Rectal smooth muscle tissue (tissue), 1 donor: ENCODE measurements around the gene PSRC1.

Experiments used
- H3K27ac ChIP-seq: one replicate; pipeline ENCODE4 v1.7.0; 2013; ENCODE audit warnings: low read depth, low read length, inconsistent platforms
- H3K27me3 ChIP-seq: one replicate; pipeline ENCODE4 v1.7.0; 2013; ENCODE audit warnings: low read length; ENCODE audit not compliant: control insufficient read depth, insufficient read depth
- H3K36me3 ChIP-seq: one replicate; pipeline ENCODE4 v1.7.0; 2013; ENCODE audit warnings: low read length; ENCODE audit not compliant: control insufficient read depth, insufficient read depth
- H3K4me1 ChIP-seq: one replicate; pipeline ENCODE4 v1.7.0; 2013; ENCODE audit warnings: low read length; ENCODE audit not compliant: control insufficient read depth, insufficient read depth
- H3K4me3 ChIP-seq: one replicate; pipeline ENCODE4 v1.7.0; 2013; ENCODE audit warnings: low read length
- H3K9ac ChIP-seq: one replicate; pipeline ENCODE4 v1.7.0; 2013; ENCODE audit warnings: low read length

The PSRC1 gene

DNA sequence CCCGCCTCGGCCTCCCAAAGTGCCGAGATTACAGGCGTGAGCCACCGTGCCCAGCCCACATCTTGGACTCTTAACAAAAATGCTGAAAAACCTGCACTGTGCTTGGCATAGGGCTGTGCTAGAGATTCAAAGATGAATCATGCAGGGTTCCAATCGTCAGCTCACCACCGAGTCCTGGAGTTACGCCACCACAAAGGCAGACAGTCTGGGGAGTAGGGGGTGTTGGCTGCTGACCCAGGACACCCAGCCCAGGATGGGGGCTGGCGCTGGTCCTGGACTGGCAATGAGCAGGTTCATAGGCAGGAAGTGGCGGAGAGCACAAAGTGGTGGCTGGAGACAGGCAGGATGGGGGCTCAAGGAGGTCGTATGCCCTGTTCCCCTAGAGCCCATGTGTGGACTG is 16.0 kb downstream of the PSRC1 start:
- Histone ChIP-seq H3K27ac (no peak overlapping the region), H3K36me3 (no peaks in the 10 kb centered on the region), H3K27me3 (no peaks in the 10 kb centered on the region), H3K4me1 (no peaks in the 10 kb centered on the region), H3K4me3 (no peak overlapping the region), H3K9ac (no peak overlapping the region)

DNA sequence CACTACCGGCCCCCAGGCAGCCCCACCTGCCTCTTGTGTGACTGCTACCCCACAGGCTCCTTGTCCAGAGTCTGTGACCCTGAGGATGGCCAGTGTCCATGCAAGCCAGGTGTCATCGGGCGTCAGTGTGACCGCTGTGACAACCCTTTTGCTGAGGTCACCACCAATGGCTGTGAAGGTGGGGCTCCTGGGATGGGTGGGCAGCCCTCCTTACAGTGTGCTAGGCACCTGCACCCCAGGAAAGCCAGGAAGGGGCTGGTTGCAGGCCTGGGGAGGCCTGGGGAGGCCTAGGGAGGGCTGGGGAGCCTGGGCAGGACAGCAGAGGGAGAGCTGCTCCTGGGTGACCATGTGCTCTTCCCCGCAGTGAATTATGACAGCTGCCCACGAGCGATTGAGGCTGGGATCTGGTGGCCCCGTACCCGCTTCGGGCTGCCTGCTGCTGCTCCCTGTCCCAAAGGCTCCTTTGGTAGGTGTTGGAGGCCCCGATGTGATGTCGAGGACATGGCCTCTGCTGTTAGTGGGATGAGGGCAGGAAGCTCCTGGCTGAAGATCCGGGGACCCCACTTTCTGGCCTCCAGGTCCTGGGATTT is 17.1 kb downstream of the PSRC1 start:
- Histone ChIP-seq H3K36me3 (no peaks in the 10 kb centered on the region), H3K4me1 (no peaks in the 10 kb centered on the region), H3K27me3 (no peaks in the 10 kb centered on the region), H3K27ac (no peak overlapping the region), H3K4me3 (no peak overlapping the region), H3K9ac (no peak overlapping the region)

DNA sequence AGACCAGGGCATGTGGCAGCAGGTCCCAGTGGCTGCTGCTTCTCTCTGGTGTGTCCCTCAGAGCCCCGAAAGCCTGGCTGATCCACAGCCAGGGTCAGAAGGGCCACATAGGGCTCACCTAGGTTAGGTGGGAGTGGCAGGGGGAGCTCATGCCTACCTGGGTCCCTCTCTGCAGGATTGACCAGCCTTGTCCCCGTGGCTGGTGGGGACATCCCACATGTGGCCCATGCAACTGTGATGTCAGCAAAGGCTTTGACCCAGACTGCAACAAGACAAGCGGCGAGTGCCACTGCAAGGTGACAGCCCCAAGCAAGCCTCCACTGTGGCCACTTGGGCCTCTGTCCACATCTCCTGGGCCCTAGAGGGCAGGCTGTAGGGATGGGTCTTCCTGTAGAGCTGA is 17.9 kb downstream of the PSRC1 start:
- H3K4me1 ChIP-seq, result no peaks in the 10 kb centered on the region
- no peak overlapping the region for H3K9ac ChIP-seq

DNA sequence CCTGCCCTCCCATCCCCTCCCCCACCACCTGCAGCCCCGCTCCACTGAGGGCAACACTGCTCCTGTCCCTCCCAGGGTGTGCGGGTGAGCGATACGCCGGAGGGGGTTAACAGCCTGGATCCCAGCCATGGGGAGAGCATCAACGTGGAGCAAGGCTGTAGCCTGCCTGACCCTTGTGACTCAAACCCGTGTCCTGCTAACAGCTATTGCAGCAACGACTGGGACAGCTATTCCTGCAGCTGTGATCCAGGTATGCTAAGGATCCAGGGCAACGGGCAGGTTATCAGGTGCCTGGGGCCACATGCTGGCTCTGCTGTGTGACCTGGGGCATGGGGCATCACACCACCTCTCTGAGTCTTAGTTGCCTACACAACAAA is 18.6 kb downstream of the PSRC1 start:
- Histone ChIP-seq H3K4me3 (no peak overlapping the region), H3K36me3 (no peaks in the 10 kb centered on the region), H3K27ac (no peak overlapping the region), H3K27me3 (no peaks in the 10 kb centered on the region), H3K9ac (no peak overlapping the region), H3K4me1 (no peaks in the 10 kb centered on the region)

More for the DNA sequence above, 17.9 kb downstream of the PSRC1 start:
- H3K27me3 ChIP-seq, result no peaks in the 10 kb centered on the region
- no peak overlapping the region for H3K27ac ChIP-seq
- H3K4me3 ChIP-seq, result no peak overlapping the region
- no peaks in the 10 kb centered on the region for H3K36me3 ChIP-seq

DNA sequence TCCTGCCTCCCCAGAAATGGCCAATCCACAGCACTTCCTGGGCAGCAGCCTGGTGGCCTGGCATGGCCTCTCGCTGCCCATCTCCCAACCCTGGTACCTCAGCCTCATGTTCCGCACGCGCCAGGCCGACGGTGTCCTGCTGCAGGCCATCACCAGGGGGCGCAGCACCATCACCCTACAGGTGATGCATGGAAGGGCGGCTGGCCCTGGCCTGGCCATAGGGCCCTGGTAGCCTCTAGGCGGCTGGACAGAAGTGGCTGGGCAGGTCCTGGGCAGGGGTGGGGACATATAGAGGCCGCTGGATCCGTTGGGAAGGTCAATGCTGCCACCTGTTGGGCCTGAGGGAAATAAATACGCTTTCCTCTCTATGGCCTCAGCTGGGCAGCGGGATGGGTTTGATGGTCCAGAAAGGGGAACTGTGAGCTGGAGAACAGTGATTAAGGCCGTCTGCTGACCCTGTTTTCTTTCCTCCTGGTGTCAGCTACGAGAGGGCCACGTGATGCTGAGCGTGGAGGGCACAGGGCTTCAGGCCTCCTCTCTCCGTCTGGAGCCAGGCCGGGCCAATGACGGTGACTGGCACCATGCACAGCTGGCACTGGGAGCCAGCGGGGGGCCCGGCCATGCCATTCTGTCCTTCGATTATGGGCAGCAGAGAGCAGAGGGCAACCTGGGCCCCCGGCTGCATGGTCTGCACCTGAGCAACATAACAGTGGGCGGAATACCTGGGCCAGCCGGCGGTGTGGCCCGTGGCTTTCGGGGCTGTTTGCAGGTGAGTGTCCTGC is 19.2 kb downstream of the PSRC1 start:
- Histone ChIP-seq H3K27ac (no peak overlapping the region), H3K36me3 (no peaks in the 10 kb centered on the region), H3K4me3 (no peak overlapping the region), H3K9ac (no peak overlapping the region), H3K27me3 (no peaks in the 10 kb centered on the region), H3K4me1 (no peaks in the 10 kb centered on the region)

DNA sequence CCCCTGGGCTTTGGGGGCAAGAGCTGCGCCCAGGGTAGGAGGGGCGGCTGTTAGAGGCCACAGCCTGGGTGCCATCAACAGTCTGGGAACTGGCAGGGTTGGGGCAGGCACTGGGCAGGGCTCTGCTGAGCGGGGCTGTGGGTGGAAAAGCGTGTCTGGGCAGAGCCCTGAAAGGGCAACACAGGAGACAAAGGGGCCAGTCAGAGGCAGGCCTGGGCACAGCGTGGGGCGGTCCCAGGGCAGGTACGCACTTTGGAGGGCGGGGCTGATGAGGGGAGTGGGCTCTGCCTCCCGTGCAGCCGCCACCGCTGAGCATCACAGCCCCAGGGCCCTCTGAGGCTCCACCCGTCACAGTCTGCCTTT is 19.7 kb downstream of the PSRC1 start:
- Histone ChIP-seq H3K9ac (no peak overlapping the region), H3K27me3 (no peaks in the 10 kb centered on the region), H3K36me3 (no peaks in the 10 kb centered on the region), H3K27ac (no peak overlapping the region), H3K4me1 (no peaks in the 10 kb centered on the region), H3K4me3 (no peak overlapping the region)

DNA sequence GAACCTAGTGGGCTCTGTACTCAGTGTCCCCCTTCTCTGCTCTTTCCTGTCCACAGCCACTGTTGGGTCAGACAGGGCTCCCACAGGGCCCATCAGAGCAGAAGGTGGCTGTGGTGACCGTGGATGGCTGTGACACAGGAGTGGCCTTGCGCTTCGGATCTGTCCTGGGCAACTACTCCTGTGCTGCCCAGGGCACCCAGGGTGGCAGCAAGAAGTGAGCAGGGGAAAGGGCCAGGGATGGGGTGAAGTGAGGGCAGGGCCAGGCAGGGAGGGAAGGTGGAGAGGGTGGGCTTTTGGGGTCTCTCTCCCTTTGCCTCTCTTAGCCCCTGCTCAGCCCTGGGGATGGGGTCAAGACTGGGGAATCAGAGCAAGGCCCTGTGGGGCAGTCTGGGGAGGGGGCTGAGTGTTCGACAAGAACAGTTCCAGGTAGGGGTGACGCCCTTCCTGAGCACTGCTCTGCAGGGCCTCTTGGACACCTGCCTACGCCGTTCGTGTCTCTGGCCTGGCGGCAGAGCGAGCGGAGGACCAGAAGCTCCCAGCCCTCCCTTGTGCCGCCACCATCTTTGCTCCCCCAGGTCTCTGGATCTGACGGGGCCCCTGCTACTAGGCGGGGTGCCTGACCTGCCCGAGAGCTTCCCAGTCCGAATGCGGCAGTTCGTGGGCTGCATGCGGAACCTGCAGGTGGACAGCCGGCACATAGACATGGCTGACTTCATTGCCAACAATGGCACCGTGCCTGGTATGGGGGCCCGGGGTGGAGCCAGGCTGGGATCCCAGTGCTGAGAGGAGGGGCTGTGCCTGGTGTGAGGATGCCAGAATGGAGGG is 20.5 kb downstream of the PSRC1 start:
- H3K27me3 ChIP-seq, result no peaks in the 10 kb centered on the region
- no peaks in the 10 kb centered on the region for H3K36me3 ChIP-seq
- no peaks in the 10 kb centered on the region for H3K4me1 ChIP-seq
- no peak overlapping the region for H3K9ac ChIP-seq
- no peak overlapping the region for H3K4me3 ChIP-seq
- H3K27ac ChIP-seq, result no peak overlapping the region

DNA sequence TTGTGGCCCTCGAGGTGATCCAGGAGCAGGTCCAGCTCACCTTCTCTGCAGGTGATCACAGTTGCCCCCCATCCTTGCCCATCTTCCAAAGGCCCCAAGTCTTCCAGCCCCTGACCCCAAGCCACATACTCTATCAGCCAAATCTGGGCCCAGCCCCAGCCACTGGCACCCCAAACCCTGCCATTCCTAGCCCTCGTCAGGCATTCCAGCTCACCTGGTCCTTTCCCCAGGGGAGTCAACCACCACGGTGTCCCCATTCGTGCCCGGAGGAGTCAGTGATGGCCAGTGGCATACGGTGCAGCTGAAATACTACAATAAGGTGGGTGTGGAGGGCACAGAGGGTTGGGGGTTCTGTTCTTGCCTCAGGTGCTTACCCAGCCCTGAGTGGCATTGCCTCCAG is 21.4 kb downstream of the PSRC1 start:
- Histone ChIP-seq H3K4me3 (no peak overlapping the region), H3K36me3 (no peaks in the 10 kb centered on the region), H3K27me3 (no peaks in the 10 kb centered on the region), H3K4me1 (no peaks in the 10 kb centered on the region), H3K9ac (no peak overlapping the region), H3K27ac (no peak overlapping the region)

DNA sequence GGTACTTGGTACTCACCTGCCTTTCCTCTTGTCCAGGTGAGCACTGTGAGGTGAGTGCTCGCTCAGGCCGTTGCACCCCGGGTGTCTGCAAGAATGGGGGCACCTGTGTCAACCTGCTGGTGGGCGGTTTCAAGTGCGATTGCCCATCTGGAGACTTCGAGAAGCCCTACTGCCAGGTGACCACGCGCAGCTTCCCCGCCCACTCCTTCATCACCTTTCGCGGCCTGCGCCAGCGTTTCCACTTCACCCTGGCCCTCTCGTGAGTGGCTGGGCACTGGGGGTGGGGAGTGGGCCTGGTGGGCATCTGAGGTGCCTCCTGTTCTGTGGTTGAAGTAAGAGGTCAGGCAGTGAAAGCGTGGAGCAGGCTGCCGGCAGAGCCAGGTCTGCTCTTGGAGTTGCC is 21.9 kb downstream of the PSRC1 start:
- no peaks in the 10 kb centered on the region for H3K36me3 ChIP-seq
- H3K27me3 ChIP-seq, result no peaks in the 10 kb centered on the region
- no peak overlapping the region for H3K27ac ChIP-seq
- no peak overlapping the region for H3K4me3 ChIP-seq
- H3K9ac ChIP-seq, result no peak overlapping the region
- no peaks in the 10 kb centered on the region for H3K4me1 ChIP-seq

DNA sequence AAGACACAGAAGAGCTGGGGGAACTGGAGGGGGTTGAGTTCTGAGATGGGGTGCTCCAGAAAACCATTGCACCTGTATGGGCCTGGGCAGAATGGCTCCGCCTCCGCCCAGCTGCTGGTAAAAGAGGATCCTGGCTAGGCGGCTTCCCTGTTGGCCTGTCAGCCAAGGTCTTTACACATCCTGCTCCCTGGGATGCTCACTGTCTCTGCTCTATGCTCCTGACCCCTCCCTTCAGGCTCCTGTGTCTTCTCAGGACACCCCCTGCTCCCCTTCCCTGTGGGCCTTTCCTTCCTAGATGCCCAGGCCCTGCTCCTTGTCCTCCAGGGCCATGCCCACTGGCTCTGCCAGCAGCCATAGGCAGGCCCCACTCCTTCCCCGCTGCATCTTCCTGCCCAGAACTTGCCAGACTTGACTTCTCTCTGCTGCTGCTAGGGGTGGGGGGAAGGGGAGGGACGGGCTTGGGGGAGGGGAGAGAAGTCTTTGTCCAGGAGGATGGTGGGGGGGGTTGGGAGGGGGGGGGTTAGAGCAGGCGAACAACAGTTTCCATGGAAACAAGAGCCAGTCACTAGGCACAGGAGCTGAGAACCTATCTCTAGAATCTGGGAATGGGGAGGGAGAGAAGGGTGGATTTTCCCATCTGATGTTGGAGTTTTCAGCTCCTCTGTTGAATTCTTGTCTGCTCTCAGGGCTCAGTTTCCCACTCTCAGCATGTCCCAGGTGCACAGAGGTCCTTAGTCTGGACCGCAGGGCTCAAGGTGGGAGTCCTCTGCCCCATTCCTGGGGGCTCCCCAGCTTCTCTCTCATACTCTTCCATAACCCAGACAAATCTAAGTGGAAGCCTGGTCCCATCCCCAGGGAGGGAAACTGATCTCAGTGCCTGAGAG is 23.0 kb downstream of the PSRC1 start:
- Histone ChIP-seq H3K27me3 (no peaks in the 10 kb centered on the region), H3K36me3 (no peaks in the 10 kb centered on the region), H3K4me3 (no peak overlapping the region), H3K27ac (no peak overlapping the region), H3K4me1 (peaks cover under 1% of the 10 kb centered on the region), H3K9ac (no peak overlapping the region)

DNA sequence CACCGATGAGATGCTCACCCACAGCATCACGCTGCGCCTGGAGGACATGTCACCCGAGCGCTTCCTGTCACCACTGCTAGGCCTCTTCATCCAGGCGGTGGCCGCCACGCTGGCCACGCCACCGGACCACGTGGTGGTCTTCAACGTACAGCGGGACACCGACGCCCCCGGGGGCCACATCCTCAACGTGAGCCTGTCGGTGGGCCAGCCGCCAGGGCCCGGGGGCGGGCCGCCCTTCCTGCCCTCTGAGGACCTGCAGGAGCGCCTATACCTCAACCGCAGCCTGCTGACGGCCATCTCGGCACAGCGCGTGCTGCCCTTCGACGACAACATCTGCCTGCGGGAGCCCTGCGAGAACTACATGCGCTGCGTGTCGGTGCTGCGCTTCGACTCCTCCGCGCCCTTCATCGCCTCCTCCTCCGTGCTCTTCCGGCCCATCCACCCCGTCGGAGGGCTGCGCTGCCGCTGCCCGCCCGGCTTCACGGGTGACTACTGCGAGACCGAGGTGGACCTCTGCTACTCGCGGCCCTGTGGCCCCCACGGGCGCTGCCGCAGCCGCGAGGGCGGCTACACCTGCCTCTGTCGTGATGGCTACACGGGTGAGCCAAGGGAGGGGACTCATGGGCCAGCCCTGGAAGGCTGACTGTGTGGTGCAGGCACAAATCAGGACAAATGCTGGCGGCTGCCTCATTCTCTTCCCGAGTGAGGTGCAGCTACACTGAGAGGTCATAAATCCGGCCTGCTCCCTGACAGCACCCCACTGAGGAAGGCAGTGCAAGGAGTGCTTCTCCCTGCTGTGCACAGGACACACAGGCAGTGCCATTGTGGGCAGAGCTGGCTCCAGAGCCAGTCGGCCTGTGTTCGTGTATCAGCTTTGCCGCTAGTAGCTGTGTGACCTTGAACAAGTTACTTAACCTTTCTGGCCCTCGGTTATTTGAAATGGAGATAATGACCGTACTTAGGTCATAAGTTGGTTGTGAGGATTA is 24.2 kb downstream of the PSRC1 start:
- Histone ChIP-seq H3K27me3 (no peaks in the 10 kb centered on the region), H3K27ac (no peak overlapping the region), H3K9ac (no peak overlapping the region), H3K4me3 (no peak overlapping the region), H3K36me3 (no peaks in the 10 kb centered on the region), H3K4me1 (peaks cover 12% of the 10 kb centered on the region)
